GM19043 (cell line): Measurements from ENCODE around the gene HSP90AA1.

ENCODE experiments used
- ATAC-seq: cut with Tn5 transposase; IDR thresholded peaks from one replicate; pipeline ENCODE4 v1.9.1; 2021; ENCODE audit warnings: low read depth; ENCODE audit not compliant: unreplicated experiment

Gene HSP90AA1

DNA sequence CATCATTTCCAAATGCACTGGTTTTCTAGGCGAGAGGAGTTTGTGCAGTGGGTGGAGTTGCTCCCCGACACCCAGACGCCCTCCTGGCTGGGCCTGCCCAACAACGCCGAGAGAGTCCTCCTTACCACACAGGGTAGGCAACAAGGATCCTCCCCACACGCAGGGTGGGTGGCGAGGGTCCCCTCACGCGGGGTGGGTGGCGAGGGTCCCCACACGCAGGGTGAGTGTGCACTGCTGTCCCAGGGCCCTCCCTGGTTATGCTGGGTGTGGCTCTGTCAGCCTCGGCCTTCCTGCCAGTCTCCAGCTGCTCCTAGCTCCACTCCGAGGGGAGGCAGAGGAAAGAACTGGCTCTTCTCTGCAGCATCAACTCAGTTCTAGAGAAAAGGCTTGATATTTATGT is 42.3 kb downstream of the HSP90AA1 start:
- ATAC-seq = no peak

DNA sequence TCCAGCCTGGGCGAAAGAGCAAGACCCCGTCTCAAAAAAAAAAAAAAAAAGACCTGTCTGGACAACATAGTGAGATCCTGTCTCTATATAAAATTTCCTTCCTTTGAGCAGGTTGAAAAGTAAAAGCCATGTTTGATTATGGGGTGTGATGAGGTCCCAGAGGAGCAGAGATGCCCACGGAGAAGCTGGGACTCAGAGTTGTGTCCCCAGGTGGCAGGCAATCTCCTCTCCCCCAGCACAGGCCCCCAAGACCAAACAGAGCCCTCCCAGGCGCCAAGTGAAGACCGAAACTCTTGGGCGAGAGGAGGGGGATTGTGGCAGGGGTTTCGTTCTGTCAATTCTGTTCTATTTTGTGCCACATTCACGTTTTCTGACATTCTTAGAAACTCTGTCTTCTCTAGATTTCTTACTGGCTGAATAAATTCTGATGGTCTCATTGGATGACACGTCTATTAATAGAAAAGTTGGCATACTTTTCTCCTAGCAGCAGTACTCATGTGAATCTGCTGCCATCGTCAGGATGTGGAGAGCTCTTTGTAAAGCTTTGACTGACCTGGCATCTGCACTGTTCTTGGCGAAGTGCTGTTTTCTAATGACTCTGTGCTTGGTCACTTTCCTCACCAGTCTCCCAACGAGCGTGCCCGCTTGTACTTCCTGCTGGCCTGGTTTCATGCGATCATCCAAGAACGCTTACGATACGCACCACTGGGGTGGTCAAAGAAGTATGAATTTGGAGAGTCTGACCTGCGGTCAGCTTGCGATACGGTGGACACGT is 43.4 kb downstream of the HSP90AA1 start:
- ATAC-seq = no peak

DNA sequence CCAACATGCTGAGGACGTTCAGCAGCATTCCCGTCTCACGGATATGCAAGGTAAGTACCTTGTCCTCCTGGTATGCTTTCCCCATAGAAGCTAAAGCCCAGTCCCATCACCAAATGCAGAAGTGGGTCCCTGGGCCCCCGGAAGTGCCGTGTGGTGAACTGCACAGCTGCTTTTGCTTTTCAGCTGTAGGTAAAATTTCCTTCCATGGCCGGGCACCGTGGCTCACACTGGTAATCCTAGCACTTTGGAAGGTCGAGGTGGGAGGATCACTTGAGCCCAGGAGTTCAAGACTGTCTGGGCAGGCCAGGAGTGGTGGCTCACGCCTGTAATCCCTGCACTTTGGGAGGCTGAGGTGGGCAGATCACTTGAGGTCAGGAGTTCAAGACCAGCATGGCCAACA is 44.1 kb downstream of the HSP90AA1 start:
- ATAC-seq = no peak

DNA sequence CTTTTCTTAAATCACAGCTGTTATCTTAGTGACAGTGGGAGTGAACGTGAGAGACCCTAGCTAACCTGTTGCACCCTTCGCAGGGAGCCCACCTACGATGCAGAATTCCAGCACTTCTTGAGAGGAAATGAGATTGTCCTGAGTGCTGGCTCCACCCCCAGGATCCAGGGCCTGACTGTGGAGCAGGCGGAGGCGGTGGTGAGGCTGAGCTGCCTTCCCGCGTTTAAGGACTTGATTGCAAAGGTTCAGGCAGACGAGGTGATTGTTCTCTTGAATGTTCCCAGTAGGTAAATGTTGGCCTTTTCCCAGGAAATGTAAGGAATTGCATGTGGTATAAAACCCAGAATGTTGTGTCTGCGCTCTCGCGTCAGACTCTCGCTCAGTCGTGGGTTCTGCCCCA is 46.7 kb downstream of the HSP90AA1 start:
- no peak for ATAC-seq

DNA sequence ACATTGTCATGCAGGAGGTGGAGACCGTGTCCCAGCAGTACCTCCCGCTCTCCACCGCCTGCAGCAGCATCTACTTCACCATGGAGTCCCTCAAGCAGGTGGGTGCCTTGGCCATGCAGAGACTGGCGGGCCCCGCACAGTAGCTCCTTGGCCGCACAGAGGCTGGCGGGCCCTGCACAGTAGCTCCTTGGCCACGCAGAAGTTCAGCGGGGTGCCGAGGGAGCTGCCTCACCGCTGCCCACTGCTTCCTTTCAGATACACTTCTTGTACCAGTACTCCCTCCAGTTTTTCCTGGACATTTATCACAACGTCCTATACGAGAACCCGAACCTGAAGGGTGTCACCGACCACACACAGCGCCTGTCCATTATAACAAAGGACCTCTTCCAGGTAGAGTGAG is 47.7 kb downstream of the HSP90AA1 start:
- ATAC-seq = no peak

DNA sequence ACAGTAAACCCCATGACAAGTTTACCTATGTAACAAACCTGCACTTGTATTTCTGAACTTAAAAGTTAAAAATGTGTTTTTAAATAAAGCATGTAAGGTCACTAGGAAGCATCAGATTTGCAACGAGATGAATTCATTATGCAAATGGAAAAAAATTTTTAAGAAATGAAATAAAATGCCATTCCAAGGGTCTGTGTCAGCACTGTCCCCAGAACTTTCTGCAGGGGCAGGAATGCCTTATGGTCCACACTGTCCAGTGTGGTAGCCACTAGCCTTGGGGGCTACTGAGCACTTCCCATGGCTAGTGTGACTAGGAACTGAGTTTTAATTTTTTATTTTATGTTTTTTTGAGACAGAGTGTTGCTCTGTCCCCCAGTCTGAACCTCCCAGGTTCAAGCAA is 49.2 kb downstream of the HSP90AA1 start:
- no peak for ATAC-seq

DNA sequence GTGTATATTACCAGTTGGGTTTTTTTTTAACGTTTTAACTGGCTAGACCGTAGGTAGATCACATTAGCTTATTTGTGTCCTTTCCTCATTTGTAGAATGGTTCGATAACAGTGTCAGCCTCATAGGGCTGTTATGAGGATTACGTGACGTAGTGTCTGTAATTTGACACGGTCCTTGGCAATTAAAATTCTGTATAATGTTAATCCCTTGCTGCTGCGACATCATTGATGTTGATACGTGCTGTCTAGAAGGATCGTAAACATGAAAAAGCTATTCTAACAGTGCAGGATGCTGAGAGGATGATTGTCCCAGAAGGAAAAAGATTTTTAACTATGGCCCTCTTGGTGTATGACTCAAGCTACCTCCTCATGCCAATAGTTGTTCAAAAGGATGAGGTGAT is 50.9 kb downstream of the HSP90AA1 start:
- ATAC-seq = no peak

DNA sequence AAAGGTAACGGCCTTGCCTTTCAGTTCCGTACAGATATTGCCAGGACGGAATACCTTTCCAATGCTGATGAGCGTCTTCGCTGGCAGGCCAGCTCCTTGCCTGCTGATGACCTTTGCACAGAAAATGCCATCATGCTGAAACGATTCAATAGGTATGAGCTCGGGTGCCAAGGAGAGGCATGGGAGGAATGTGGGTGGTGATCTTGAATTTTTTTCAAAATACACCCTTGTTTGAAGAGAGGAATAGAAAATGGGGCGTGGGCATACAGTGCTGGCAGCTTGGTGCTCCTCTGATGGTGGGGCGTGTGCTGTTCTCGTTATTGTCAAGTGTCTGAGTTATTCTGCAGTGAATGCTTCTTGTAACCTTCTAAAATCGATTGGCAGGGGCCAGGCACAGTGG is 52.5 kb downstream of the HSP90AA1 start:
- ATAC-seq = no peak

DNA sequence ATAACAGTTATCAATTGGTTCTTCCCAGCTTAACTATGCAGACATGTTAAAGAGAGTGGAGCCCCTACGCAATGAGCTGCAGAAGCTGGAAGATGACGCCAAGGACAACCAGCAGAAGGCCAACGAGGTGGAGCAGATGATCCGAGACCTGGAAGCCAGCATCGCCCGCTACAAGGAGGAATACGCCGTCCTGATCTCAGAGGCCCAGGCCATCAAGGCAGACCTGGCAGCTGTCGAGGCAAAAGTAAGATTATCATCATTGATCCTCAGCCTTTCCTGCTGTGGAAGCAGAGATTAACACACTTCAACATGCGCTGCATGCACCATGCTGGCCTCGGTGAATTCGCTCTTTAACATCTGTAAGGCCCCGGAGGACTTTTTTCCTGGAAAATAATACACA is 53.6 kb downstream of the HSP90AA1 start:
- ATAC-seq = no peak
